ENCODE measurements around the gene LAMA3.

GRCh38 chr18:23887493-23887892 lies 198.2 kb downstream of the LAMA3 start:
- TF ChIP-seq POLR2A (IDR thresholded peaks at IDR 0.05) = no peak
- TF ChIP-seq CTCF (IDR thresholded peaks at IDR 0.05) = no peak
- no peak for TF ChIP-seq POLR2AphosphoS5 (IDR thresholded peaks at IDR 0.05)
